H1 (cell line): ENCODE data around the gene CBFA2T2. TPM values are rescaled to one million over a fixed set of nuclear protein-coding genes. Genes with fewer than 3 reads are reported as not detected.

Experiments
- CTCF ChIA-PET: fragments of 300-600 bp; sonication (Branson Sonifier 250); formaldehyde crosslinking; loops from one replicate; lab custom pipeline; 2021; ENCODE audit not compliant: partially characterized antibody; lab: Charles Lee
- POLR2A ChIA-PET: fragments of 300-600 bp; sonication (Branson Sonifier 250); formaldehyde crosslinking; loops from one replicate; lab custom pipeline; 2021; ENCODE audit warnings: inconsistent platforms; ENCODE audit not compliant: partially characterized antibody; lab: Charles Lee
- DNase-seq, 2 experiments: peaks; one replicate each; pipeline versions ENCODE4 v3.0.0 to v3.0.0-alpha.2; 2010 to 2022; ENCODE audit warnings: low spot score in 2 of 2, low read depth in 1 of 2, mixed read lengths in 1 of 2
- FAIRE-seq: peaks from 2 replicates; lab custom pipeline; 2011; peaks lifted over from hg19 to GRCh38; lab: Jason Lieb, UNC
- H2AFZ ChIP-seq: 2 replicates; pipeline ENCODE4 v1.8.1; 2012; ENCODE audit warnings: low read length, inconsistent platforms
- H2AK5ac ChIP-seq: 2 replicates; pipeline ENCODE4 v1.6.1; 2013; ENCODE audit warnings: low read depth, low read length
- H2BK120ac ChIP-seq: replicated peaks from 2 replicates; pipeline ENCODE3; 2013; ENCODE audit warnings: low read depth, low read length, inconsistent platforms
- H2BK12ac ChIP-seq: 2 replicates; pipeline ENCODE4 v1.6.1; 2013; ENCODE audit warnings: low read depth, low read length
- H2BK15ac ChIP-seq: 2 replicates; pipeline ENCODE4 v1.6.1; 2013; ENCODE audit warnings: low read length
- H2BK20ac ChIP-seq: 2 replicates; pipeline ENCODE4 v1.6.1; 2013; ENCODE audit warnings: low read length
- H2BK5ac ChIP-seq: 2 replicates; pipeline ENCODE4 v1.6.1; 2013; ENCODE audit warnings: low read depth, low read length
- H3K14ac ChIP-seq: 2 replicates; pipeline ENCODE4 v1.6.1; 2013; ENCODE audit warnings: inconsistent platforms; ENCODE audit not compliant: insufficient read length
- H3K18ac ChIP-seq: 2 replicates; pipeline ENCODE4 v1.6.1; 2013; ENCODE audit warnings: low read length; ENCODE audit errors: extremely low read depth
- H3K23ac ChIP-seq: 2 replicates; pipeline ENCODE4 v1.6.1; 2013; ENCODE audit warnings: inconsistent platforms; ENCODE audit not compliant: insufficient read length
- H3K23me2 ChIP-seq: 2 replicates; pipeline ENCODE4 v1.6.1; 2013; ENCODE audit warnings: low read depth, low read length
- H3K27ac ChIP-seq: 2 replicates; pipeline ENCODE4 v1.6.1; 2011; ENCODE audit warnings: low read depth, low read length, inconsistent platforms
- H3K27me3 ChIP-seq, 4 experiments: replicated peaks in 1 of 4; 1 replicate in 1 of 4; 2 replicates in 3 of 4; pipeline versions ENCODE4 v1.6.1 to v1.8.1; 2011 to 2013; ENCODE audit warnings: low read length in 3 of 4, mild to moderate bottlenecking in 3 of 4, inconsistent platforms in 2 of 4, mixed read lengths in 2 of 4, moderate library complexity in 1 of 4; ENCODE audit not compliant: control insufficient read depth in 3 of 4, insufficient read depth in 3 of 4; ENCODE audit errors: extremely low read depth in 1 of 4
- H3K36me3 ChIP-seq, 4 experiments: 2 replicates each; pipeline versions ENCODE4 v1.6.1 to v1.8.1; 2011 to 2013; ENCODE audit warnings: mild to moderate bottlenecking in 4 of 4, low read length in 3 of 4, moderate library complexity in 2 of 4, control low read depth in 1 of 4, inconsistent platforms in 1 of 4; ENCODE audit not compliant: insufficient read depth in 4 of 4, control insufficient read depth in 2 of 4
- H3K4ac ChIP-seq: replicated peaks from 2 replicates; pipeline ENCODE3; 2013; ENCODE audit warnings: low read length, low read depth, mixed read lengths, inconsistent platforms; ENCODE audit not compliant: insufficient read length
- H3K4me1 ChIP-seq, 4 experiments: replicated peaks in 1 of 4; 1 replicate in 1 of 4; 2 replicates in 3 of 4; pipeline versions ENCODE4 v1.6.1 to v1.8.1; 2011 to 2013; ENCODE audit warnings: low read length in 3 of 4, inconsistent platforms in 2 of 4, mixed read lengths in 1 of 4; ENCODE audit not compliant: insufficient read depth in 4 of 4, control insufficient read depth in 3 of 4
- H3K4me2 ChIP-seq, 2 experiments: 2 replicates each; pipeline versions ENCODE4 v1.6.1 to v1.8.1; 2011 to 2013; ENCODE audit warnings: low read depth in 2 of 2, low read length in 2 of 2, control low read depth in 1 of 2, inconsistent platforms in 1 of 2, mild to moderate bottlenecking in 1 of 2; ENCODE audit not compliant: insufficient read depth in 1 of 2
- H3K4me3 ChIP-seq, 4 experiments: fragments of 200-600, 300-600 bp in 1 of 4; sonication (generic), shearing (Covaris generic), sonication (Bioruptor Twin) in 1 of 4; 2 replicates each; pipeline versions ENCODE4 v1.5.1 to v1.8.1; 2011 to 2016; ENCODE audit warnings: low read length in 4 of 4, low read depth in 3 of 4, control low read depth in 2 of 4, inconsistent platforms in 2 of 4, mild to moderate bottlenecking in 2 of 4, mixed read lengths in 1 of 4, moderate library complexity in 1 of 4; ENCODE audit not compliant: insufficient read depth in 2 of 4; ENCODE audit errors: extremely low read depth in 1 of 4
- H3K56ac ChIP-seq: replicated peaks from 2 replicates; pipeline ENCODE3; 2013; ENCODE audit warnings: low read depth, mild to moderate bottlenecking, mixed read lengths, low read length, inconsistent platforms; ENCODE audit not compliant: insufficient read length
- H3K79me1 ChIP-seq: 2 replicates; pipeline ENCODE4 v1.6.1; 2013; ENCODE audit warnings: low read depth, low read length, control low read depth
- H3K79me2 ChIP-seq, 2 experiments: 2 replicates each; pipeline versions ENCODE4 v1.6.1 to v1.8.1; 2012 to 2013; ENCODE audit warnings: low read length in 2 of 2, mild to moderate bottlenecking in 2 of 2, inconsistent platforms in 1 of 2; ENCODE audit not compliant: insufficient read depth in 2 of 2, control insufficient read depth in 1 of 2
- H3K9ac ChIP-seq, 4 experiments: replicated peaks in 1 of 4; 1 replicate in 1 of 4; 2 replicates in 3 of 4; pipeline versions ENCODE4 v1.6.1 to v1.8.1; 2011 to 2013; ENCODE audit warnings: low read depth in 3 of 4, low read length in 3 of 4, control low read depth in 2 of 4, mild to moderate bottlenecking in 2 of 4, moderate library complexity in 2 of 4, inconsistent platforms in 1 of 4; ENCODE audit errors: extremely low read depth in 1 of 4
- H3K9me3 ChIP-seq, 2 experiments: 2 replicates each; pipeline versions ENCODE4 v1.6.1 to v1.8.1; 2012 to 2013; ENCODE audit warnings: mild to moderate bottlenecking in 2 of 2, moderate library complexity in 2 of 2, control low read depth in 1 of 2, inconsistent platforms in 1 of 2, low read depth in 1 of 2, low read length in 1 of 2, mixed read lengths in 1 of 2; ENCODE audit not compliant: insufficient read depth in 2 of 2
- H4K20me1 ChIP-seq, 2 experiments: replicated peaks in 1 of 2; 2 replicates each; pipeline versions ENCODE3 to v1.8.1; 2011 to 2013; ENCODE audit warnings: inconsistent platforms in 2 of 2, low read length in 2 of 2, mild to moderate bottlenecking in 1 of 2; ENCODE audit not compliant: insufficient read depth in 2 of 2, control insufficient read depth in 1 of 2
- H4K5ac ChIP-seq: 2 replicates; pipeline ENCODE4 v1.6.1; 2013; ENCODE audit warnings: low read length, low read depth, mixed read lengths, inconsistent platforms; ENCODE audit not compliant: insufficient read length
- H4K8ac ChIP-seq: 2 replicates; pipeline ENCODE4 v1.8.0; 2013; ENCODE audit warnings: mild to moderate bottlenecking, moderate library complexity, low read length, inconsistent platforms; ENCODE audit not compliant: insufficient read depth; ENCODE audit errors: extremely low read depth
- H4K91ac ChIP-seq: replicated peaks from 2 replicates; pipeline ENCODE3; 2013; ENCODE audit warnings: low read length, mixed read lengths, inconsistent platforms; ENCODE audit not compliant: insufficient read length
- BCL11A ChIP-seq, 2 experiments: IDR thresholded peaks; one replicate each; pipeline ENCODE4 v1.6.1; 2011; ENCODE audit warnings: low read depth in 2 of 2, low read length in 2 of 2, mild to moderate bottlenecking in 2 of 2
- CBX8 ChIP-seq: fragments of 300-800, 300-1000 bp; sonication (generic); IDR thresholded peaks from 2 replicates; pipeline ENCODE4 v1.7.1; 2016; ENCODE audit warnings: low read depth, low read length, borderline replicate concordance
- RFX5 ChIP-seq: IDR thresholded peaks from 2 replicates; pipeline ENCODE4 v1.6.1; 2011; ENCODE audit warnings: low read depth, low read length, improper control_type of control experiment, borderline replicate concordance
- SRF ChIP-seq: IDR thresholded peaks from 2 replicates; pipeline ENCODE4 v1.6.1; 2011; ENCODE audit warnings: mild to moderate bottlenecking, low read depth, low read length, moderate library complexity
- WGBS, 2 experiments: shearing (Covaris generic) in 1 of 2; methylation state at CpG; one replicate each; pipeline versions ENCODE4 v1.1.6 to v1.1.7; 2013 to 2015; ENCODE audit warnings: low lambda C conversion rate in 2 of 2, mixed read lengths in 2 of 2, inconsistent platforms in 1 of 2, low coverage in 1 of 2, missing lambda C conversion rate in 1 of 2; ENCODE audit not compliant: insufficient replicate concordance in 2 of 2, insufficient coverage in 1 of 2, insufficient read length in 1 of 2; ENCODE audit errors: extremely low coverage in 1 of 2, missing lambda C conversion rate in 1 of 2; 5-methylcytosine and 5-hydroxymethylcytosine counted together
- polyA plus RNA-seq, 7 experiments: library from polyadenylated mRNA; depleted of rRNA in 3 of 7; stranded (reverse) in 5 of 7; unstranded in 2 of 7; fragments of >200 nt in 5 of 7; fragments of 200-250 nt in 2 of 7; gene quantifications; 1 replicate in 5 of 7; 2 replicates in 1 of 7; 4 replicates in 1 of 7; pipeline versions ENCODE4 v1.2.1 to v1.2.3, GENCODE V29; 2011 to 2013; ENCODE audit warnings: missing spikeins in 2 of 7, mixed read lengths in 2 of 7
- total RNA-seq: library from RNA; stranded (reverse); fragmentation: NEBNext Ultra II Directional; extraction: Animal tissue kit (Norgen Biotek cat#: 25700); gene quantifications from 2 replicates; pipeline ENCODE4 v1.2.1, GENCODE V29; 2021

CBFA2T2 gene
- total and polyA plus RNA-seq, 2 of the 8 experiments (the other 6 are each of a cell fraction or from before 2014, with no cell fraction given) = 11.6 to 12.9 TPM

DNA sequence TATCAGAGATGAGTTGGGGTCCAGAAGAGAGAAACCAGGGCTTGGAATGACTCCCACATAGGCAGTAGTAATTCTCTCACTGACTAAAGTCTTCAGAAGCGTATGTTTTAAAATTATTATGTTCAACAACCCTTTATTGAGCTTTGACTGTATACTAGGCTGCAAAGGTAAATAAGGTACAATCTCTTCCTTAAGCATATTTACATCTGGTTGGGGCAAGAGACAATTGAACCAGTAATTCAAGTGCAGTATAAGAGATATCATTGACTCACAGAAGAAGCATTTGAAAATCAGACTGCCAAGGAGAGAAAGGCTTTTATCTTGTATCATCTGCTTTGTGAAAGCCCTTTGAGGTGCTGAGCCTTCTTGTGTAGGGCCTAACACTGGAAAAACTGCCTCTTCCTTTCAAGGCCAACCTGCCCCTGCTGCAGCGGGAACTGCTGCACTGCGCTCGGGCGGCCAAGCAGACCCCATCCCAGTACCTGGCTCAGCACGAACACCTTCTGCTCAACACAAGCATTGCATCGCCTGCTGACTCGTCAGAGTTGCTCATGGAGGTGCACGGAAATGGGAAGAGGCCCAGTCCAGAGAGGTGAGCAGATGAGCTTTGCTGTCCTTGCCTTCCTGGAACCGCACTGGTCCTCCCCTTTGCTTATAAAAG is 132.9 kb downstream of the CBFA2T2 start:
- Histone ChIP-seq H3K4me3 (no peak overlapping the region), H2AFZ (no peak overlapping the region), H3K4me2 (no peak overlapping the region), H3K56ac (no peak overlapping the region), H3K4me1 (no peaks in the 10 kb centered on the region), H4K5ac (no peak overlapping the region), H3K79me2 (no peaks in the 10 kb centered on the region), H2BK12ac (no peak overlapping the region), H2BK20ac (no peak overlapping the region), H4K91ac (no peak overlapping the region), H3K4ac (no peak overlapping the region), H3K23me2 (no peaks in the 10 kb centered on the region), H3K9me3 (no peaks in the 10 kb centered on the region), H2BK120ac (no peak overlapping the region), H2BK5ac (no peak overlapping the region), H3K9ac (no peak overlapping the region), H3K23ac (no peak overlapping the region), H4K8ac (no peak overlapping the region; the same call in 1 of the 2 replicates), H3K27me3 (no peaks in the 10 kb centered on the region), H3K18ac (no peak overlapping the region), H3K14ac (no peak overlapping the region), H3K79me1 (no peaks in the 10 kb centered on the region), H2AK5ac (no peak overlapping the region), H4K20me1 (no peaks in the 10 kb centered on the region), H3K36me3 (peaks cover 0 to 10% (median 2%) of the 10 kb centered on the region in 4 experiments; a peak in 4 of 8 replicates), H3K27ac (no peak overlapping the region), H2BK15ac (no peak overlapping the region)
- ChIA-PET CTCF (interaction anchor here (0.8 to 1.4 kb wide), 4 partner anchors 10 to 159 kb away, joined by 3 read pairs; no protein-coding TSS in a partner anchor), POLR2A (no interaction called here)
- WGBS, 2 experiments = 88% methylated on average over 10 of the region's 10 CpGs; no CpG with 5 or more reads in 1 of the 2 experiments
- TF ChIP-seq RFX5 (no peak), CBX8 (no peak), SRF (no peak), BCL11A (IDR thresholded peaks at IDR 0.05; ENCODE audit: low read depth in 2 of 2, low read length in 2 of 2) (no peak)
- DNase-seq (no peak), FAIRE-seq (no peak)
